Mucosa of gallbladder (tissue), 1 donor: Measurements from ENCODE around the gene INA. TPM values are rescaled to one million over a fixed set of nuclear protein-coding genes. Genes with fewer than 3 reads are reported as not detected.

Source experiments
- DNase-seq: peaks from one replicate; pipeline ENCODE4 v3.0.0-alpha.2; 2020; ENCODE audit warnings: low spot score
- total RNA-seq: library from RNA; stranded (reverse); gene quantifications from one replicate; pipeline ENCODE4 v1.2.1, GENCODE V29; 2021
- donor health status: DM: no; HTN: no; CAD: no.

Gene INA
- total RNA-seq, 1 donor from 2014 or later, result 0.40 TPM

DNA sequence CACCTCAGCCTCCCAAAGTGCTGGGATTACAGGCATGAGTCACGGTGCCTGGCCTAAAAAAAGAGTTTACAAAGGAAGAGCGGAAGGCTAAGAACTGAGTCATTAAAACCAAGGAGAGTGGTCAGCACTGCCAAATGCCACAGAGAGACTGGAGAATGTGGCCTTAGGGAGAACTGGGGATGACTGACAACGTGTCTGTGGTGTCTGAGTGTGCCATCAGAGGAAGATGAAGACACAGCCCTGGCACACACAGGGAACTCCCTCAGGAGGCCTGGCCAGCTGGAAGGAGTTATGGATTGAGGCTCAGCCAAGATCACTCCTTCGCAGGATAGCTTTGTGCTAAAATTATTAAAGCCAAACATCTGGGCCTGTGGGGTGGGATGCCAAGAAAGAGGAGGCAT, 3.9 kb upstream of the INA start:
- DNase-seq, result no peak

DNA sequence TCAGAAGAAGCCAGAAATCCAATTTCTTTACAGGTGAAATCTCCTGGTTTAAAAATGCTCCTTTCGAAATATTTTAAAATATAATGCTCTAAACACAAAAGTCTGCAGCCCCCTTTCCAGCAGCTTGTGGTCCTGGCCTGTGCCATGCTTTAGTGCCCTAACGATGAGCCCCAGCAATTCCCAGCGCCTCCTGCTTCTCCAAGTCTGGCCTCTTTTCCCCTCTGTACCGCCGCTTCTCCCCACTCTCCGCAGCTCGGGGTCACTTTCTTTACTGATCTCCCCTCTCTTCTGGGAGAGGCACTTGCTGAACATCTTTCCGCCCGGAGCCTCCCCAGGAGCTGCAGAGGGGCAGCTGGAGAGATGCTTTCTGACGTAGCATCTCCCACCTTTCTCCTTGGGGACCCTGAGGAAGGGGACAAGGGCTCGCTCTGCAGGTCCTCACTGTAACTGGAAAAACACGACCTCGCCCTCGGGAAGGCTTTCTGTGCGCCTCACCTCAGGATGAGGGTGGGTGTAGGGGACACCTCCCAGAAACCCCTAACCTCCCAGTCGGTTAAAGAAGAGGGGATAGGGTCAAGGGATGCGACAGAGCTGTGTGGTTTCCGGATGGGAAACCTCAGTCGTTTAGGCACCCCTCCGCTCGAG, 565 bp upstream of the INA start:
- DNase-seq, result no peak

GRCh38 chr10:103277713-103278536, 987 bp downstream of the INA start:
- no peak for DNase-seq

DNA sequence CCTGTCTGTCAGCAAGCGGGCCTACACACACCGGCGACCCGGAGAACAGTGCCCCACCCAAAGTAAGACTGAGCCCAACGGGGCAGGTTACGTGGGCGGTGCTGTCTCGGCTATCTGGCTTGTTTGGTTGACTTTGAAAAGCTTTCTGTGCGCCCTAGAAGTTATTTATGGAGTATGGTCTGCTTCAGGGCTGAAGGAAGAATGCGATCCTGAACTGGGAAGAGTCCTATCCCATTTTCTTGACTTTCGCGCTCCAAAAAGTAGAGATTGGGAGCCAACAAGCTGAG, 1.5 kb downstream of the INA start:
- no peak for DNase-seq

DNA sequence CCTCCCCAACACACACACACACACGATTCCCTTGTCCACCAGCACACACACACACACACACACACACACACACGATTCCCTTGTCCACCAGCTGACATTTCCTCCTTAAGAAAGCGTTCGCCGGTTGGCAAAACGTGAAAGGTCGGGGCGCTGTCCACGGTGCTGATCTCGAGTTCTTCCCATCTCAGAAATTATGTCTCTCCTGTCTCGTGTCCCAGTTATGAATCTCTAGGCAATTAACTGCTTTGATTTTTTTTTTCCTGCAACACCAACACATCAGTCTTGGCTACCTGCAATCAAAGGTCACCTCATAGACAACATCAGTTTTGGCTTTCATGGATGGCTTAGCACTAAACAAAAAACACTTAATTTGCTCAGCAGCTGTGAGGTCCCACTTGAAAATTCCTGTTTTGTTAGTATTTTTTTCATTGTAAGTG, 1.9 kb downstream of the INA start:
- DNase-seq, result peak; percentile 52

DNA sequence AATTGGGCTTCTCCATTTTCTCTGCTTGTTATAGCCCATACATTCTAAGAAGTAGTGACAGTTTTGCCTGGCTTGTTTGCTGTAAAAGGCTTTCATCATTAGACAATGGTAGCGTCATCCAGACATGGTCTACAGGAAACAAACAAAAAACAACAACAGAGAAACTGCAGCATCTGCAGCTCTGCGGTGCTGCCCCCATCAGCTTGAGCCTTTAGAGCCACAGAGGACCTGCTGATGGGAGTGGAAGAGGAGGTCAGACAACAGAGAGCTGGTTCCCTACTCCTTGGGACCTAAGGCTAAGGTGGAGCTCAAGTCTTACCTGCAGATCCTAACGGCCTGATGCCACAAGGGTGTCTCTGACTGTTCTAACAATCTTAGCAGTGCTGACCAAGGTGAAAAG, 3.1 kb downstream of the INA start:
- DNase-seq, result no peak

DNA sequence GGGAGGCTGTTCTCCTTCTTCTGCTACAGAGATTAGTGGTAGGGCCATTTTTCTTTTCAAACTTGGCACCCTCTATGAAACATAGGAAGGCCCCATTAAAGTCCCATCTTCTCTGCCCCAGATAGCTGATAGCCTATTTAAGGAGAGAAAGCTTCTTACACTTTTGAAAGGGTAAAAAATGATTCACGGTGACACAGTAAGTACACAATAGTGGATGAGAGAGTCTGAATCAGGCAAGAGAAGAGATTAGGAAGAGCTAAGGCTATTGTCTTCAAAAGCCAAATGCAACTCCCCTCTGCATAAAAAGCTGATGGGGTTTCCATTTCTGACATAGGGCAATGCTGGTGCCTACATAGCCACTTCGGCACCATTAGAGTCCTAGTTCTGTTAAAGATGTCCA, 3.6 kb downstream of the INA start:
- no peak for DNase-seq

DNA sequence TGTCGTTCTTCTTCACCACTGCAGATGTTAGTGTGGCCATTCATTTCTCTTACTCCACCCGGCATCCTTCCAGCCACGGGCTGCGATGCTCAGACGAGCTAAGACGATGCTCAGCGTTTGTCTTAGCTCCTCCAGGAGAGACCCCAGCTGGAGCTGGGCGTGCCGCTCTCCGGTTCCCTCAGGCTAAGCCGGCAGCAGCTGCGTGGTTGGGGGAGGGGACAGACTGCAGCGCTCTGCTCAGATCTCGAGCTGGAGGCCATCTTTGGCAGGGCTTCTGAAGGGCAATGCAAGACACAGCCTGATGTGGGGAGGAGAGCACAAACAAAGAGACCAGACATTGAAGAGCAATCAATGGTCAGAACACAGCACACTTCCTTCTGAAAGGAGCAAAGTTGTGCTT, 4.8 kb downstream of the INA start:
- DNase-seq, result no peak

- DNase-seq, result no peak
Measured at GRCh38 chr10:103282961-103283360, 6.0 kb downstream of the INA start.

- no peak for DNase-seq
Measured at GRCh38 chr10:103284170-103284569, 7.2 kb downstream of the INA start.

DNA sequence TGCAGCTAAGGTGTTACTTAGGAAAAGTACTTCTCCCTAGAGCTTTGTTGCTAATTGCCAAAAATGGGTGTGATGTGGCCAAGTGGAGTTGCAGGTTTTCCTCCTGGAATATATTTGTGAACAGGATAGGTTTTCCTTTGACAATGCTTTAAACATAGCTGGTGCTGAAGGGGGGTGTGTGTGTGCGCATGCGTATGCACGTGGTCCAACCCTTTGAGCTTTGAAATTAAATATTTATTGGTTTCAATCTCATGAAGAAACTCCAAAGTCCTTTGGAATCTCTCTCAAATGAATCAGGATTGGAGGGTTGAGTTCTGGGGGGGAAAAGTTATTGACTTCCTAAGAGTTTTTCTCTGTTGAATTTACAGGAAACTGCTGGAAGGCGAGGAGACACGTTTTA, 11.1 kb downstream of the INA start:
- no peak for DNase-seq

DNA sequence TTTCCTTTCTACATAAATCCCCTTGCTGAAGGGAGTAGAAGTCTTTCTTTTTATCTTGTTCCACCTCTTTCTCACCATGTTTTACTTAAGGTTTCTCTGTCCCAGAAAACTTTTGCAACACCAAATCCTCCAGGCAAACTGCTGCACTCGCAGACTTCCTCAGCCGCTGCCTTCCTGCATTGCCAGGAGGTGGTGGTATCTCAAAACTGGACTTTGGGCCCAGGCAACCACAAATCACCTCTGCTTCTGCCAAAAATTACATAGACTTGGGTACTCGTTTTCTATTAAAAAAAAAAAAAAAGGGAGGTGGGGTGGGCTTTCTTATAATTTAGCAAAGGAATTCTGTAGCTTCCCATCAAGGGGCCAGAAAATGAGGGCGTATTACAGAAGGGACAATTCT, 14.7 kb downstream of the INA start:
- DNase-seq, result no peak

- DNase-seq, result no peak
Measured at GRCh38 chr10:103295374-103296015, 18.6 kb downstream of the INA start.

GRCh38 chr10:103307594-103307993, 30.7 kb downstream of the INA start:
- no peak for DNase-seq

GRCh38 chr10:103310197-103310596, 33.3 kb downstream of the INA start:
- DNase-seq, result no peak

DNA sequence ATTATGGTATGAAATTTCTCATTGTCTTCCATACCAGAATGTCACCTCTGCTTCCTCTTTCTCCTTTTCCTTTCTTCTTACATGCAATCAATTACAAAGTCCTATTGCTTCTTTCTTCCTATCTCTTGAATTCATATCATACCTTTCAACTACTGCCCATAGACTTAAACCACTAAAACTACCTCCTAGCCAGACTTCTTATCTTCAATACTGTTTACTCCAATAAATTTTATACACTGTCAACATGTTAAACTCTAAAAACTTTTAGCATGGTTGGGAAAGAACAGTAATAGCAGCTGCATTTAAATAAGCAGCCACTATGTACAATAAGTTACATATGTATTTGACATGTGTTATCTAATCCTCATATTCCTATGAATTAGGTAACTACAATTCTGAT, 39.1 kb downstream of the INA start:
- DNase-seq, result no peak

DNA sequence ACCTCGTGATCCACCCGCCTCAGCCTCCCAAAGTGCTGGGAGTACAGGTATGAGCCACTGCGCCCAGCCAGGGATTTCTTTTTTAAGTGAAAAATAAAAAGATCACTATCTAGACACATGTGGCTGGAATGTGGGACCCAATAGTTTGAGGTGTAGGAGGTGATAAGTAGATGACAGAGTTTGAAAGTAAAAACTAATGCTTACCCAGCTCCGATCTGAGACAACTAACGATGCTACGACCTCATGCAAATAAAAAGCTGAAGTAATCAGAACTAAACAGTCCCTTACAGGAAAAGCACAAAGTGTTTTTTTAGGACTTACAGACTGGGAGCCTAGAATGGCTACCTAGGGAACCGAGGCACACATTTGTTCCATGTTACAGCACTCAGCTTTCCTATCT, 51.0 kb downstream of the INA start:
- DNase-seq, result no peak

- no peak for DNase-seq
Measured at GRCh38 chr10:103333934-103334520, 57.1 kb downstream of the INA start.

DNA sequence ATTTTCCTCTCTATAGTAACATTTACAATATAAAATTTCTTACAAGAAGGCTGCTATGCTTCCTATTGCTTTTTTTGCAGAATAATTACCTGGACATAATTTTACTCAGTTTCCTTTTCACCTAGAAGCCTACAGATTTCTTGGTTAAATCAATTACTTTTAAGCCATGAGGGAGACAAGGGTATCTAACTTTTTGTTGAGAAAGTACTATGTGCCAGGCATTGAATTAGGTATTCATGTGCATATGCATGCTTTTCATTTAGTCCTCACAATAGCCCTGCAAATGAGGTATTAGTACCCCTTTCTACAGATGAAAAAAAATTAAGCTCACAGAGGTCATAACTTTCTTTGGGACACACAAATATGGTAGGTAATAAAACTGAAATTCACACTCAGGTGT, 57.6 kb downstream of the INA start:
- DNase-seq, result no peak

DNA sequence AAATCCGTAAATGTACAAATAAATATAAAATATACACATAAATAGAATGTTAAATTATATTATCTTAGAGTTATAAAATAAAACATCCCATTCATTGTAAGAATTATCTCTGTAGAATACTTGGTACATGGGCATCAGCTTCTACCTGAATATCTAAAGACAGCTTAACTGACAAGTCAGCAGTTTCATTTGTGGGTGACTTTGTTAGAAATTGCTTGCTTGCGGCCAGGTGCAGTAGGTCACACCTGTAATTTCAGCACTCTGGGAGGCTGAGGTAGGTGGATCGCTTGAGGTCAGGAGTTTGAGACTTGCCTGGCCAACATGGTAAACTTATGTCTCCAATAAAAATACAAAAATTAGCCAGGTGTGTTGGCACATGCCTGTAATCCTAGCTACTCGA, 59.4 kb downstream of the INA start:
- no peak for DNase-seq
